Measurements from ENCODE around the gene CSGALNACT2.
"Not testable (repeated sequence)": the region's sequence is repeated elsewhere in the genome, so short reads cannot be mapped to it uniquely, and the experiment has no call there.

CSGALNACT2 gene

DNA sequence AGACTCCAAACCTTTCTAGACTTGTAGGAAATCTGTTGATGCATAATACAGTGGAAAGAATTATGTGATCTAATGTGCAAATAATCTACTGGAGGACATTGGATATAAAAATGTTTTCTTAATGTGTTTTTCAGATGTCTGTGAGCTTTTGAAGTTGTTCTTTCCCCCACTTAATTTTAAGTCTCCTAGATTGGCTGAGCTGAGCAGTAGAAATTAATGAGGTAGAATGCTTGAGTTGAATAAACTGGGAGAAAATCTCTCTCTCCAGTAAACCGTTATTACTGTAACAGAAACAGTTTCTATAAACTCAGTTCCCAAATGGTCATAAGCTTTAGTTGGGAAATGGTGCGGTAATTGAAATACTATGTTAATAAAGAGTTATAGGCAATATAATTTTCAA lies 15.7 kb downstream of the CSGALNACT2 start:
- DNase-seq = no peak

DNA sequence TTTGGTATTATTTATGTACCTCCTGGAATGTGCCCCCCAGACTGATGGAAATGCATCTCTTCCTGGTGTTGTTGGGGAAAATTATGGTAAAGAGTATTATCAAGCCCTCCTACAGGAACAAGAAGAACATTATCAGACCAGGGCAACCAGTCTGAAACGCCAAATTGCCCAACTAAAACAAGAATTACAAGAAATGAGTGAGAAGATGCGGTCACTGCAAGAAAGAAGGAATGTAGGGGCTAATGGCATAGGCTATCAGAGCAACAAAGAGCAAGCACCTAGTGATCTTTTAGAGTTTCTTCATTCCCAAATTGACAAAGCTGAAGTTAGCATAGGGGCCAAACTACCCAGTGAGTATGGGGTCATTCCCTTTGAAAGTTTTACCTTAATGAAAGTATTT lies 17.0 kb downstream of the CSGALNACT2 start:
- DNase-seq = no peak

DNA sequence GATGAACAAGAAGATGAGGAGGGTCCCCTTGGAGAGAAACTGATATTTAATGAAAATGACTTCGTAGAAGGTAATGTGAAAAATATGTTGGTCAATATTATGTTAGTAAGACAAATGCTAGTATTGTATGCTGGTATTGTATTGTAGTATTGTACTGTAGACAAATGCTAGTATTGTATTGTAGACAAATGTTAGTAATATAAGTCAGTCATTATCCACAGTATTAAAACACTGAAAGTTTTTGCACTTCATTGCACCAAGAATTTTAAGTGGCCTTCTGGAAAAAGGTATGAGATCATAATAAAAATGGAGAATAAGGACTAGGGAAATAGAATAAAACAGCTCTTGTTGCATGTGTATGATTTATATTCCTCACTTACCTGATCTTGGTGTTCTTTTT lies 17.5 kb downstream of the CSGALNACT2 start:
- no peak for DNase-seq

DNA sequence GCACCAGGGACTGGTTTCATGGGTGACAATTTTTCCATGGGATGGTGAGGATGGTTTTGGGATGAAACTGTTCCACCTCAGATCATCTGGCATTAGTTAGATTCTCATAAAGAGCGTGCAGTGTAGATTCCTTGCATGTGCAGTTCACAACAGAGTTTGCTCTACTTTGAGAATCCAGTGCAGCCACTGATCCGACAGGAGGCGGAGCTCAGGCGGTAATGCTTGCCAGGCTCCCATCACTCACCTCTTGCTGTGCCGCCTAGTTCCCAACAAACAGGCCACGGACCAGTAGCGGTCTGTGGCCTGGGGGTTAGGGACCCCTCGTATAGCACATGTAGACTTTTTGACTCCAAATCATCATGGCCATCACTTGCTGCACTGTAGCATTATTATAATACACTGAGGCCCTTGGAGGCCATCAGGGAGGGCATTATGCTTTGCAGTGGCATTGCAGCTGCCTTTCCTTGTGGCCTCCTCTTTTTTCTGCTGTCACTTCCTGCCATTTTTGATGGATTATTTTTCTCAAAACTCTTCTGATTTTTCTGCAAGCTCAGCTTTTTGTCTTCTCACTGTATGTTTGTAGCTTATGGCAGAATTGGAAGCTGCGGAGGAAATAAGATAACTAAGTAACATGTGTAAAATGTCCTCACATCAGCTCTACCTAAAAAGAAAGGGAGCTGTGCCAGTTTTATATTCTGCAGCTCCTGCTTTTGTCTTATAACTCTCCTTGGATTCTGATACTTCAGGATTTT lies 18.5 kb downstream of the CSGALNACT2 start:
- no peak for DNase-seq

DNA sequence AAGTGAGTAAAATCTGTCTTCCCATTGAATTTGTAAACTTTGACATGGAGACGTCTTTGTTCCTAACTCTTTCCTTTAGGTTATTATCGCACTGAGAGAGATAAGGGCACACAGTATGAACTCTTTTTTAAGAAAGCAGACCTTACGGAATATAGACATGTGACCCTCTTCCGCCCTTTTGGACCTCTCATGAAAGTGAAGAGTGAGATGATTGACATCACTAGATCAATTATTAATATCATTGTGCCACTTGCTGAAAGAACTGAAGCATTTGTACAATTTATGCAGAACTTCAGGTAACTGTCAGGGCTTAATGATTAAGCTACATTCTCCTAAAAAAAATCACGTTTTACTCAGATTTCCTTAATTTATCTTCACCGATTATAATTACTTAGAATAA lies 20.4 kb downstream of the CSGALNACT2 start:
- DNase-seq = no peak

DNA sequence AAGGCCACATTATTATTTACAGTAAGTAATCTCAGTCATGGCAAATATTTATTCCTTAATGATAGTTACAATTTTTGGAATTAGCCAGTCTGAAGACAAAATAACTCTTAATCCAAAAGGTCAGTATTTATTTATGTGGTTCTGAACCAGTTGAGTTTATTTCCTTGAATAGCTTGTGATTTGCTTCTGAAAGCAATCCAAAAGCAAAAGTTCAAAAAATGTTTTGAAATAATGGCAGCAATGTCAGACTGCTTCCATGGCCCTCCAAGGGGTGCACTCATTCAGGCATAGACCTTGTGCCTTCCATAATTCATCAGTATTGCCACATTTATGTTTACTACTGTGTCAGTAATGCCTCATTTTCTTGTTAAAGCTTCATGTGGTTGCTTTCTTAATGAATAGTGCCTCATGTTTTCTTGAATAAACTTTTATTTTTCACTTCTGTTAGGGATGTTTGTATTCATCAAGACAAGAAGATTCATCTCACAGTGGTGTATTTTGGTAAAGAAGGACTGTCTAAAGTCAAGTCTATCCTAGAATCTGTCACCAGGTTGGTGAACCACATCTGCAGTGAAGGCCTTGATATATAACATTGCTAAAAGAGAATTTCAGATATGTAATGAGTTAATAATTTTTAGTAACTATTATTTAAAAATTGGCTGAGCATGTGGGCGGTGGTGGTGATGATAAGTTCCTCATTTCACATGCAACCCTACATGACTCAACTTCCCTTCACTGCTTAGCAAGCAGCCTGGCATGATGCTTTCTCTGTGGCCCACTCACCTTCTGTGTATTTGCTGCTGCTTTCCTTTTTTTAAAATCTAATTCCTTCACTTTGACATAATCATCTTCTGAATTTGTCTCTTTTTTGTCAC lies 22.0 kb downstream of the CSGALNACT2 start:
- no peak for DNase-seq

DNA sequence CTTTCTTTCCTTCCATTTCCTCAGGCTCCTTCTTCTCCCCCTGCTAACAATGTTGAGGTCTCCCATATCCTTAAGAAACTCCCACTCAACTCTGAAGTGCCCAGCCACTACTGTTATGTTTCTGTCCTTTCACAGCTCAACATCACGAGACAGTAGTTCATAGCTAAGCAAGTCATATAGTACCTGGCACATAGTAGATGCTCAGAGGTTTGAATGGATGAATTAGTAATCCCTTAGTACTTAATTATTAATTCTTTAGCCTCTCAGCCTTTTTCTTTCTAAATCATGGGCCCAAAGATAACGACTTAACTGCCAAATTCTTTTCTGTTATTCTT lies 22.6 kb downstream of the CSGALNACT2 start:
- no peak for DNase-seq

DNA sequence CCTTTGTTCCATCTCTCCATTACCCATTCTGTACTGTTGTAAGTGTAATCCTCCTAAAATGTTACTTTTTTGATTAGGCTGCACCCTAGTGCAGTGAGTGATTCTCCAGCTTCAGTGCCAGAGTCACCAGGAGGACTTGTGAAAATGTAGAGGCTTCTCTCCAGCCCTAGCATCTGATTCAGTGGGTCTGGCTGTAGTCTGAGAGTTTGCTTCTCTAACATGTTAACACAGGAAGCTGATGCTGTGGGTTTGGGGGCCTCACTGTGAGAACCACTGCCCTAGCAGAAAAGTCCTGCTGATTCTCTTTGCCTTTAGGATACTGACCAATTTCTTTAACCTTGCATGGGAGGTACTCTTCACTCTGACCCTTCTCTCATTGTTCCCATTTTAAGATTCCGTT lies 24.4 kb downstream of the CSGALNACT2 start:
- no peak for DNase-seq

DNA sequence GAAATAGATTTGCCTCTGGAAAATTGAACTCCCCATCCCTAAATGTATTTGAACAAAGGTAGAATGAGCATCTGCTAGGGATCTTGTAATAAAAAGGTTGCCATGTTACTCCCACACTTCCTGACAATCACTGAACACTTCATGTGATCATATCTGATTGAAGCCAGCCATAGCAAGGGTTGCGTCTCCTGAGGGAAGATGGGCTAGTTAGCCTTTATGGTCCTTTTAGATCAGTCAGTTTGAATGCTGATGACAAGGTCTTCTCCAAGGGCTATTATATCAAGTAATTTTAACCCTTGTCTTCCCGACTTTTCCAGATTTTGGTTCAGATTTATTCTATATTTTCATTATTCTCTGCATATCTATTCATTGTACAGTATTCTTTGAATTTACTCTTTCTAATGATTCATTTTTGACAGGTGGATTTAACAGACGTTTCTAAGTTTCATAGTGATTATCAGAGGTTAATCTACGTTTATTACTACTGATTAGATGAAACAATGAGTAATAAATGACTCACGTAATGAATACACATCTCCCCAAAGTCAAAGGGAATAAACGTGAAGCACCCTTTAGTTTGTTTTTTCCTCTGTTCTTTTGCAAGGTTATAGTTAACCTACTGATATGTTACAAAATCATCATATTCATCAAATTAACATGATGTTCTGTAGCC lies 28.1 kb downstream of the CSGALNACT2 start:
- DNase-seq = no peak

DNA sequence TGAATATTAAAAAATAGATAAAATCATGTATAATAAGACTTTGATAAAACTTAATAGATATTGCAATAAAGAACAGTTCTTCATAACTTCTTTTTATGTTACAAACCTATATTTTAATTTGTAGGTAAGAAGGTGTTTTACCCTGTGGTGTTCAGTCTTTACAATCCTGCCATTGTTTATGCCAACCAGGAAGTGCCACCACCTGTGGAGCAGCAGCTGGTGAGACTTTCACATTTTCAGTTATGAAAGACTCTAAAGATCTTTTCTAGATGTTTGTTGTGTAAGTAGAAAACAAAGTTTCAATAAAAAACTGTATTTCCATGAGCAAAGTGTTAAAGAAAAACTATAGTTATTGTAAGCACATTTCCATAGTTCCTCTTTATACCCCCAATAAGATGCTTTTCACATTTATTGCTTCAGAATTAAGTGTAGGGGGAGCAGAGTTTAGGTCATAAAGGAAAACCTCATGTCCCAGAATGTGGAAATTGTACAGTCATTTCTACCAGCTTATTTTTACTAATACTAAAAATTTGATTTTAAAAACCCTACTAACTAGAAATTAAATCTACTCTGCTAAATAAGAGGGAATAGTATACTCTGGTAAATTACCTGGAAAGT lies 28.7 kb downstream of the CSGALNACT2 start:
- no peak for DNase-seq

DNA sequence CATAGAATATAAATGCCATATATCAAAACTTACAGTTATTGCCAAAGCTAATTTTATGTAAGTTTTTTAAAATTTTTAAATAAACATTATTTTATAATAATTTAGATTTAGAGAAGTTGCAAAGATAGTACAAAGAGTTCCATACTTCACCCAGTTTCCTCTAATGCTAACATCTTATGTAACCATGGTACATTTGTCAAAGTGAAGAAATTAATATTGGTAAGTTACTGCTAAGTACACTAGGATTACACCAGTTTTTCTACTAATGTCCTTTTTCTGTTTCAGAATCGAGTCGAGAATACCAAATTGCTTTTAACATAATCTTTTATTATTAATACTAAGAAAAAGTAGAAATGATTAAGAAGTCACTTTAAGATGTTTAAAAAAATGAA lies 29.2 kb downstream of the CSGALNACT2 start:
- no peak for DNase-seq

DNA sequence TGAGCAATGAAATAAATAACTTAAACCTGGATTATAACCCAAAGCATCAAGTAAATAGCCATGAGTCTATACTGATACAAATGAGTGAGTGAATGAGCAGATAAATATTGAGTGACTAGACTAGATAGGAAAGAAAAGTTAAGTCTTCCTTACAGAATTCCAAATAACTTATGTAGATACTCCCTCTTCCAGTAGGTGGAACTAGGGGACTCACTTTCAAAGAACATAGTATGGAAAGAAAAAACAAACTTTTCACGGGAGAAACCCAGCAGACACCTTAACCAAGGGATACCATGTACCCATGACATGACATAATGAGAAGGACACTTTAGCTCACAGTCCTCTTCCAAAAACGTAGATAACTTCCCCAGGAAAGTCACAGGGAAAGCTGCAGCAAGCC lies 32.2 kb downstream of the CSGALNACT2 start:
- DNase-seq = no peak

DNA sequence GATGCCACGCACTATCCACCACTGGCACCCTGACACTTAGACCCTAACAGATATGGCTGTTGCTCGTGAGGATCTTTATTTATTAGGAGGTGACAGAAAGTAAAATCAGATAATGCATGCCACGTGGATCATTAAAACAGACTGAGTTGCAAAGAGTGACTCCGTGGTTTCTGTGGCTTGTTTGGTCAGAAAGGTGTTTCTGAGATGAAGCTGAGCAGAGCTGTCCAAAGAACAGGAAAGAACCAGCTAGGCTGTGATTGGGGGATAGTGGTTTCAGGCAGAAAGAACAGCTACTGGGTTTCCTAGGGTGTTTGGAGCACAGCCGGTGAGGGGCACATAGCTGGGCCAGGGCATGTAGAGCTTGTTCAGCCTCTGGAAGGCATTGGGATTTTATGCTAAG lies 34.4 kb downstream of the CSGALNACT2 start:
- no peak for DNase-seq

DNA sequence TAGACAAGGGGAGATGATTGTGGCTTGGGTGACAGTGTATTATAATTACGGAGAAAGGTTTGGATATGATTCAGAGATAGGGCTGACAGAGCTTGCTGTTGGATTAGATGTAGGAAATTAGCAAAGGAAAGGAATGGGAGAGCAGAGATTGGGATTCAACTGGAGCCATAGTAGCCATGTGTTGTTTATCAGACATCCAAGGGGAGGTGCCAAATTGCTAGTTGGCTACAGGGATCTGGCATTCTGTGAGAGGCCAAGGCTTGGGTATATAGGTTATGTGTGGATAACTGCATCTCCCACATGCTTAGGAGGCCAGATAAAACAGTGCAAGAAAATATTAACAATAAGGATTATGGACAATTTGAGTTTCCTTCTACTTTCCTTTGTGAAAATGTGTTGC lies 34.9 kb downstream of the CSGALNACT2 start:
- no peak for DNase-seq

DNA sequence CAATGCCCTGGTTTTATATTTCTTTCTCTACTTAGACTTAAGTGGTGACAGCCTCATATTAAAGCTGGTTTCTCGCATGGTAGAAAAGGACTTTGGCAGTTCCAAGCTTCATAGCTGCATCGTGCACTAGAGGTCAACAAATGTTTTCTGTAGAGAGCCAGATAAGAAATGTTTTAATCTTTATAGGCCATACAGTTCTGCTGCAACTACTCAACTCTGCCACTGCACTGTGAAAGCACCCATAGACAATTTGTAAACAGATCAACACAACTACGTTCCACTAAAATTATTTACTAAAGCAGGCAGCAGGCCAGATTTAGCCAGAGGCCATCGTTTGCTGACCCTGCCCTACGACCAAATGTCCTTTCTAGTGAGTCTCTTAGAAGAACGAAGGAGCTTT lies 36.7 kb downstream of the CSGALNACT2 start:
- DNase-seq = no peak

DNA sequence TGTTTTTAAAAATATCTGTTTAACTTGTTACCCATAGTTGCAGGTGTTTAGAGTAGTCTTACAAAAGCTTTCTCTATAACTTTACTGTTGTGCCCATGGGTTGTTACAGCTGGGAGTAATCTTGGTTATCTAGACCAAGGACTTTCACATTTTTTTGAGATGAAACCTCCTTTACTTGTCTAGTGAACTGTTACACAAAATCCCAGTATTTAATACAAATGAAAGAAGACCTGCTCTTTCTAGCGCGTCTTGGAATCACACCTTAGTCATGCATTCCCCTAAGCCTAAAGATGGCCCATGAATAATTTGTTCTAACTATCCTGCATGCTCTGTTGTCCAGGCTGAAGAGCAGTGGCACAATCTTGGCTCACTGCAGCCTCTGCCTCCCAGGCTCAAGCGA lies 38.0 kb downstream of the CSGALNACT2 start:
- DNase-seq = no peak

DNA sequence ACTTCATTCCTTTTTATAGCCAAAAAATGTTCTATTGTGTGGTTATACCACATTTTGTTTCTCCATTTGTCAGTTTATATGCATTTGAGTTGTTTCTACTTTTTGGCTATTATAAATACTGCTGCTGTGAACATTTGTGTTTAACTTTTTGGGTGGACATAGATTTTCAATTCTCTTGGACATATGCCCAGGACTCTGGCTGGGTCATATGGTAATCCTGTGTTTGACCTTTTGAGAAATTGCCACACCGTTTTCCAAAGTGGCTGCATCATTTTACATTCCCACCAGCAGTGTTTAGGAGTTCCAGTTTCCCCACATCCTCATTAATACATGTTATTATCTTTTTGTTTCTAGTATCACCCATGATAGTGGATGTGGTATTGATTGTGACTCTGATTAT lies 39.4 kb downstream of the CSGALNACT2 start:
- no peak for DNase-seq

DNA sequence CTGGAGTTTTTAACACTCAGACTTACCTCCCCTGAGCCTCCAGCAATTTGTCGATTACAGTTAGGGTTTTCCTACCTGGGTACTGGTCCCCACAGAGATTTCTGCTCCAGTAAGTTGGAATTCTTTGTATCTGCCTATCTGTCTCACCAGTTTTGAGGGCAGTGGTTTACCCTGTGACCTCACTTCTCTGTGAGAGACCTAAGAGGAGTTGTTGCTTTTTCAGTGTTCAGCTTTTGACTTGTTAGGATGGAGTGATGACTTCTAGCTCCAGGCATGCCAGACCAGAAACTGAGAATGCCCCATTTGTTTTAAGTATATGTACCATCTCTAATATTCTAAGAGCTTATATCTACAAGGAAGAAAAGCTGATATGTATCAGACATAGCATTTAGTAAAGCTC lies 42.9 kb downstream of the CSGALNACT2 start:
- no peak for DNase-seq

DNA sequence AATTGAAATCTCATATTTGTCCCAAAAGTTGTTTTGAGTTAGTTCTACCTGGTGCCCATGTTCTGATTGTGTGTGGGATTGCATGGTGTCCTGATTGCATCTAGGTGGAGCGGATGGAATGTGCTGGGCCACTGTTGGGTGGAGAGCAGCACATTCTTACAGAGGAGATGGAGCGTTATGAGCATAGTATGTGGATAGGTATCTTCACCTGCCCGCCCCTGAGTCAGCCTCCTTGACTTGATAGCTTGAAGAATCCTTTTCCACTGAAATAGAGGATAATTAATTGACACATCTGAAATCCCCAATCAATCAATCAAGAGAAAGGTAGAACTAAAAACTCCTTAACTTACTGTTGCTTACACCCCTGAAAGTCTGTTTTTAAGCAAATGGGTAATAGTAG lies 45.5 kb downstream of the CSGALNACT2 start:
- DNase-seq = not testable (repeated sequence)

DNA sequence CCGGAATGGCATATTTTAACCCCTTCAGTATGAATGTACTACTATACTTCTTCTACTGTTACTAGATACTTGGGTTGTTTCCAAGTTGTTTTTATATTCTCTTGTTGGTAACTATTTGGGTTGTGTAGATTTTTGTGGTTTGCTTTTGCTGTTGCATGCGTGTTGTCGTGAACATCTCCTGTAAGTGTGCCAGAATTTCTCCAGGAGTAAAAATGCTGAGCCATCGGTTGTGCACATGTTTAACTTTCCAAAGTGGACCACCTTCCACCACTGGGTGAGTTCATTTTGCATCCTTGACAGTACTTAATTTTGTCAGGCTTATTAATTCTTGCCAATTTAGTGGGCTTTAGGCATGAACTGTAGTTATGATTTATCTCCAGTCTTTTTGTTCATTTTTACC lies 47.9 kb downstream of the CSGALNACT2 start:
- DNase-seq = no peak

DNA sequence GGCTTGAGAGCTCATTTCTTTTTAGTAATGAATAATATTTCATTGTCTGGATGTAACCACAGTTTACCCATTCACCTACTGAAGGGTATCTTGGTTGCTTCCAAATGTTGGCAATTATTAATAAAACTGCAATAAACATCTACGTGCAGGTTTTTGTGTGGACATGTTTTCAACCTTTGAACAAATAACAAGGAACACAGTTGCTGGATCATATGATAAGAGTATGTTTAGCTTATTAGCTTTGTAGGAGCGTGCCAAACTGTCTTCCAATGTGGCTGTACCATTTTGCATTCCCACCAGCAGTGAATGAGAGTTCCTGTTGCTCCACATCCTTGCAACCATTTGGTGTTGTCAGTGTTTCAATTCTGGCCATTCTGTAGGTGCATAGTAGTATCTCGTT lies 49.0 kb downstream of the CSGALNACT2 start:
- DNase-seq = no peak

DNA sequence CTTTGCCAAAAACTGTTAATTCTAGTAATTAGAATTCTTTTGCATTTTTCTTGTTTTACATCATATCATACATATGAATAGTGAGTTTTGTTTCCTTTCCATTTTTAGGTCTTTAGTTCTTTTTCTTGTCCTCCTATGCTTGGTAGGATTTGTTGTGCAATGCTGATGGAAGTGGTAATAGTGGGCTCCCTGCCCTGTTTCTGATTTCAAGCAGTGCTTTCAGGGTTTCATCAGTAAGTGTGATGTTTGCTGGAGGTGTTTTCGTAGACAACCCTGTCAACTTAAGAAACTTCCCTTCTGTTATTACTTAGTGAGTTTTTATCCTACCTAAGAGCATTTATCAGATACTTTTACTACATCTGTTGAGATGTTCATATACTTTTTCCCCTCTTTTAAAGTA lies 50.5 kb downstream of the CSGALNACT2 start:
- DNase-seq = no peak

DNA sequence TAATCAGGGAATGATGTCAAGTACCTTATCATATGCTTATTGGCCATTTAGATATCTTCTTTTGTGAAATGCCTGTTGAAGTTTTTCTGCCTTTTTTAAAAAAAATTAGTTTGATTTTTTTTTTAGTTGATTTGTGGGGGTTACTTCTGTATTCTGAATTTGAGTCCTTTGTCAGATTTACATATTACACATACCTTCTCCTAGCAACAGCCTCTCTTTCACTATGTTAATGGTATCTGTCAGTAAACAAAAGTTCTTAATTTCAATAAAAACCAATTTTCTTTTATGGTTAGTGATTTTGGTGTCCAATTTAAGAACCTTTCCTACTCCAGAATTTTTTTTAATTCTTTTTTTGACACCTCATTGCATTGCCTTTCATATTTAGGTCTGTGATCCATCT lies 52.0 kb downstream of the CSGALNACT2 start:
- DNase-seq = no peak

DNA sequence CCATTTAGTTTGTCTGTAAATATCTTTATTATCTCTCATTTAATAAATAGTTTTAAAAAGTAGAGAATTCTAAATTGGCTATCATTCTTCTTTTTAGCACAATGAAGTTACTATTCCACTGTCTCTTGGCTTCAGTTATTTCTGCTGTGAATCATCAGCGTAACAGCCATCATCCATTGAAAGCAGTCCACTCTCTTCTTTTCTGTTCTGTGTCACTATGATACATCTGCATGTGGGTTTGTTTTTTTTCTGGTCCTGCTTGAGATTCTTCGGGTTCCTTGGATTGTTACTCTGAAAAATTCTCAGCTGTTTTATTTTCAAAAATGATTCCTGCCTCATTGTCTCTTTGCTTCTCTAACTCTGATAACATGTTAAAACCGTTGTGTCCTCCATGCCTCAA lies 52.5 kb downstream of the CSGALNACT2 start:
- no peak for DNase-seq

All from NCI-H2029 (cell line).